GM21825 (cell line): Measurements from ENCODE around the gene CELA2A.
"Not testable (repeated sequence)": the region's sequence is repeated elsewhere in the genome, so short reads cannot be mapped to it uniquely, and the experiment has no call there.

Experiments used
- ATAC-seq: cut with Tn5 transposase; IDR thresholded peaks from one replicate; pipeline ENCODE4 v1.9.1; 2021; ENCODE audit warnings: mild to moderate bottlenecking, moderate library complexity; ENCODE audit not compliant: unreplicated experiment

Gene CELA2A

DNA sequence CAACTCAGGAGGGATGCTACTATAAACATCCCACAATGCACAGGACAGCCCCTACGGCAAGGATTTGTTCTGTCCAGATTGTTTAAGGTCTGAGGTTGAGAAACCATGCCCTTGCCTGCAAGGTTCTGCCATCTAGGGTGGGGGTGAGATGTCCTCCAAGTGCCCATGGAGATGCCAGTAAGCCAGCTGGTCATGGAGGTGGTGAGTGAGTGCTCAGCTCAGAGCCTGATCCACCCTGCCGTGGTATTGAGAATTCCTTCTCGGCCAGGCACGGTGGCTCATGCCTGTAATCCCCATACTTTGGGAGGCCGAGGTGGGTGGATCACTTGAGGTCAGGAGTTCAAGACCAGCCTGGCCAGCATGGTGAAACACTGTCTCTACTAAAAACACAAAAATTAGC, 31.6 kb upstream of the CELA2A start:
- ATAC-seq = no peak

DNA sequence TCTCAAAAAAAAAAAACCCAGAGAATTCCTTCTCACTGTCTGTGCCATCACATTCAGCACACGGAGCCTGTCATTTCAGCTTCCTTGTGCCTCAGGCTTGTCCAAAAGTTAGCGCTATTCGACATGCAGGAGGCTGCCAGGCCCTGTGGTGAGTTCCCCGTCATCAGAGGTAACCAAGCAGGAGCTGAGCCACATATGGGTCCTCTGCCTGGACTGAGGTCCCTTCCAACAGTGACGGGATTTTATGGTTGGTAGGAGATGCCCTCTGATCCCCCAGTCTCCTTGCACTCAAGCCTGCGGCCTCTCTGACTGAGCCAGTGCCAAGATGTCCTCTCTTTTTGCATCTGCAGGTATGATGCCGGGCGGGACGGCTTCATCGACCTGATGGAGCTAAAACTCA, 31.0 kb upstream of the CELA2A start:
- ATAC-seq = no peak

DNA sequence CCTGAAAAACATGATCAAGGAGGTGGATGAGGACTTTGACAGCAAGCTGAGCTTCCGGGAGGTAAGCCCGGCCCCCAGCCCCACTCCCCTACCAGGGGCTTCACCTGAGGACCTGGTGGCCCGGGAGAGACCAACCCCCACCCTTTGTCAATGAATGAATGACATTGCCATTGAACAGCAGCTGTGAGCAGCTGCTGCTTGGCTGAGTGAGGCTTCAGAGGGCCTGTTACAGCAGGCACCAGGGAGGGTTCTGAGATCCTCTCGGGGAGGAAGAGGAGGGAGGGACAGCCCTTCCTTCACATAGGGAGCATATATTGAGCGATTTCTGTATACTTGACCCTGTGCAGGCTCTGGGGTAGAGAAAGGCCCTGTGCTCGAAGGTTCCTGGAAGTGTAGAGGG, 30.6 kb upstream of the CELA2A start:
- no peak for ATAC-seq

GRCh38 chr1:15426492-15427279, 29.8 kb upstream of the CELA2A start:
- no peak for ATAC-seq

- no peak for ATAC-seq
Observed at GRCh38 chr1:15427280-15427666, 29.3 kb upstream of the CELA2A start.

DNA sequence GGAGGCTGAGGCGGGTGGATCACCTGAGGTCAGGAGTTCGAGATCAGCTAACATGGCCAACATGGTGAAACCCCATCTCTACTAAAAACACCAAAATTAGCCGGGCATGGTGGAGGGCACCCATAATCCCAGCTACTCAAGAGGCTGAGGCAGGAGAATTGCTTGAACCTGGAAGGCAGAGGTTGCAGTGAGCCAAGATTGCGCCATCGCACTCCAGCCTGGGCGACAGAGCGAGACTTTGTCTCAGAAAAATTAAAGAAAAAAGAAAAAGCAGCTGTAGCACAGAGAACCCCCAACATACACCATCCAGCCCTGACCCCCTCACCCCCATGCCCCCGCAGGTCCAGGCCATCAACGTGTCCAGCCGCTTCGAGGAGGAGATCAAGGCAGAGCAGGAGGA, 28.3 kb upstream of the CELA2A start:
- not testable (repeated sequence) for ATAC-seq

DNA sequence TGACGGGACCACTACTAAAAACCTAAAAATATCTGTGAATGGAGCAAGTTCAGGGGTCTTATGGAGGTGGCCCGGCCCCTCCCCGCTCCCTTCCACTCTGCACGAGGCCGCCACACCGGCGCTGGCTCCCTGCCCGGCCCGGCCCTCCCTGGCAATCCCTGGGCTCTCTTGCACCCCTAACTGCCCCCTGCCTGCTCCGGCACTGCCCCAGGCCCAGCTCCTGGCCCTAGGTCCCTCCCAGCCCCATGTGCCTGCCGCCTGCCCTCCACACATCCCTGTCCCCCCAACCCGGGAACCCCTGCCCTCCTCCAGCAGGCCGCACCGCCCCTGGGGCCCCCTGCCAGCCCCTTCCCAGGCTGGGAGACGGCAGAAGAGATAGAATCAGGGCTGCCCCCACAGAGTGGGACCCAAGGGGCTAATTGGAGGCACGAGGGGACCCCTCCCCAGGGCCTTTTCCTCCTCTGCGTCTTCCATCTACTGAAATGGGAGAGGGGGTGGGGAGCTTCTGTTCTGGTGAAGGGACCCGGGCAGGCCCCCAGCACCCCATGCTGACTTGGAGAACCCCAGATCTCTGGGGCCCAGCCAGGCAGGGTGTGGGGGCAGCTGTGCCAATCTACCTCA, 27.6 kb upstream of the CELA2A start:
- no peak for ATAC-seq

DNA sequence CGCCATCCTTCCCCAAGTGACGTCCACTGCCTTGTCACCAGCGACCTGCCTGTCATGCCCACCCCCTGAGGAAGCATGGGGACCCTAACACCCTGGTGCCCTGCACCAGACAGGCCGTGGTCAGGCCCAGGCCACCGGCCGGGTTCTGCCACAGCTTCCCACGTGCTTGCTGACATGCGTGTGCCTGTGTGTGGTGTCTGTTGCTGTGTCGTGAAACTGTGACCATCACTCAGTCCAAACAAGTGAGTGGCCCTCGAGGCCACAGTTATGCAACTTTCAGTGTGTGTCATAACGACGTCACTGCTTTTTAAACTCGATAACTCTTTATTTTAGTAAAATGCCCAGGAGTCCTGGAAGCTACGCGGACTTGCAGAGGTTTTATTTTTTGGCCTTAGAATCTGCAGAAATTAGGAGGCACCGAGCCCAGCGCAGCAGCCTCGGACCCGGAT, 26.8 kb upstream of the CELA2A start:
- ATAC-seq = no peak

DNA sequence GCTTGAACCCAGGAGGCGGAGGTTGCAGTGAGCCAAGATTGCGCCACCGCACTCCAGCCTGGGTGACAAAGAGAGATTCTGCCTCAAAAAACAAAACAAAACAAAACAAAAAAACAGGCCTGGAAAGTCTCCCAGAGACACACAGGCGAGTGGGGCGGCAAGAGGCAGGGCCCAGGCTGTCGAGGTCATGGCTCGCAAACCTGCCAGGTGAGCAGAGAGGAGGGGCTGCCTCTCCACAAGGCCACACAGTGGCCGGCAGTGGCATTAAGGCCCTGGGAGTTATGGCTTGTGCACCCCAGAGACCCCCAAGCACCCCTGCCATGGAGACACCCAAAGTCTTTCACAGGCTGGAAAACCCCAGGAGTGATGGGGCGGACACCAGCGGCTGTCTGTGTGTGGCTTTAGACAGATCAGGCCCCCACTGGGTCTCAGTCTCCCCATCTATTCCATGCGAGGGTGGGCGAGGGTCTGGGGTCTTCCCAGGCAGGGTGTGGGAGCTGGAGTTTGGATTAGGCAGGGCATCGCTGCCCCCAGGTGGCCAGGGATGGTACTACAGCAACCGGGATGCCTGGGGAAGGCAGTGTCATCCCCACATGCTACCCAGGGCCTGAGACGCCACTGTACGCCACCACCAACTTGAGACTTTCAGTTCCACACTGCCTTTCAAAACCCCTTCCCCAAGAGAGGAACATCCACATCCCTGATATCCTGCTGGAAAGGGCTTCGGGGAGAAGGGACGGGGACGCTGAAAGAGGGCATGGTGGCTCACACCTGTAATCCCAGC, 25.6 kb upstream of the CELA2A start:
- no peak for ATAC-seq

DNA sequence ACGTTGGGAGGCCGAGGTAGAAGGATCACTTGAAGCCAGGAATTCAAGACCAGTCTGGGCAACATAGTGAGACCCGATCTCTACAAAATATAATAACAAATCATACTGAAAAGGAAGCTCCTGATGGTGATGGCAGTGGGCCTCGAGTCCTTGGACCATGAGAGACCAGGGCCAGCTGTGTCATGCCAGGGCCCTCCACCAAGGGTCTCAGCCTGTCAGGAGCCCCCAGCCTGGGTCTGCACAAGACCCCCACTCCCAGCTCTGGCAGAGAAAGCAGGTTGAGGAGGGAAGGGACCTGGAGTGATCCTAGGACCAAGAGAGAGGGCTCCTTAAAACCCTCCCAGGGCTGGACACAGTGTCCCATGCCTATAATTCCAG, 25.0 kb upstream of the CELA2A start:
- ATAC-seq = no peak

DNA sequence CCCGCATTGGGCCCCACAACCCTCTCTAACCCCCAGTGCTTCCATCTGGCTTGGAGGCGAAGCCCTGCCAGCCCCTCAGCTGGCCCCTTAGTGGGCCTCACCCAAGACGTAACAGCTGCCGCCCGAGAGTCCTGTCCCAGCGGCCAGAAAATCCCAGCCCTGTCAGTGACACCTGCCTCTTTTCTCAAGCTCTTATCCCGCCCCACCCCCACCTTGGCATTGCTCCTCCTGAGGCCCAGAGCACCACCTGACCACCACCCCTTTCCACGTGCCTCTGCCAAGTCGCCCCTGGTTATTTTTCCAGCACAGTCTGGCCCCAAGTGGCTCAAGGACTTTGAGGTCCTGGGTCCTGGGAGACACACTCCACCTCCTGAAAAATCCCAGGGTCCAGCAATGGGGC, 24.2 kb upstream of the CELA2A start:
- no peak for ATAC-seq

DNA sequence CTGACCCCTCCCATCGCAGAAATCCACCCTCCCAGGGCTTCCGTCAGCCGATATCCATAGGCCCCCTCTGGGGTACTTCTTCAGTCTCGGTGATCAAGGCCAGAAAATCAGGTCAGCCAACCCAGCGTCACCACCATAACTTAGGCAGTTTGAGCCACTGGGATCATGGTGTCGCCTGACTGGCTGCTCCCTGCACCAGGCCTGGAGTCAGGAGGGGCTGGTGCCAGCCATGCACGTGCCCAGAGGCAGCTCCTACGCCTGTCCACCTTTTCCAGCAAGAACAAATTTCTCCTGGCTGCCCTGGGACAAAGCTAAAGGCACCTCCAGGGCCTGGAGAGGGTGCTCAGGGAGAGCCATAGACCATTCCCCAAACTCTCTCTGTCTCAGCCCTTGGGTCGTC, 23.1 kb upstream of the CELA2A start:
- no peak for ATAC-seq

DNA sequence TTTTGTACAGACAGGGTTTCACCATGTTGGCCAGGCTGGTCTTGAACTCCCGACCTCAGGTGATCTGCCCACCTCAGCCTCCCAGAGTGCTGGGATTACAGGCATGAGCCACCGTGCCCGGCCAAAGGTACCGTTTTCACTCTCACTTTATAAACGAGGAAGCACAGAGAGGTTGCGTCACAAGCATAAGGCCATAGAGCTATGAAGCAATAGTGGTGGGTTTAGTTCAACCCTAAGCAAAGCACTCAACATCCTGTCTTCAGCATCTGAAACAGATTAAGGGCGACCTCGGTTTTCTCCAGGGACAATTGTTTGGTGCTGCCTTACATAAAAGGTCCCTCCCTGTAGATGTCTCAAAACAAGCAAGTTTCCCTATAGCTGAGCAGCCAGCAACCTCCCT, 21.8 kb upstream of the CELA2A start:
- not testable (repeated sequence) for ATAC-seq

DNA sequence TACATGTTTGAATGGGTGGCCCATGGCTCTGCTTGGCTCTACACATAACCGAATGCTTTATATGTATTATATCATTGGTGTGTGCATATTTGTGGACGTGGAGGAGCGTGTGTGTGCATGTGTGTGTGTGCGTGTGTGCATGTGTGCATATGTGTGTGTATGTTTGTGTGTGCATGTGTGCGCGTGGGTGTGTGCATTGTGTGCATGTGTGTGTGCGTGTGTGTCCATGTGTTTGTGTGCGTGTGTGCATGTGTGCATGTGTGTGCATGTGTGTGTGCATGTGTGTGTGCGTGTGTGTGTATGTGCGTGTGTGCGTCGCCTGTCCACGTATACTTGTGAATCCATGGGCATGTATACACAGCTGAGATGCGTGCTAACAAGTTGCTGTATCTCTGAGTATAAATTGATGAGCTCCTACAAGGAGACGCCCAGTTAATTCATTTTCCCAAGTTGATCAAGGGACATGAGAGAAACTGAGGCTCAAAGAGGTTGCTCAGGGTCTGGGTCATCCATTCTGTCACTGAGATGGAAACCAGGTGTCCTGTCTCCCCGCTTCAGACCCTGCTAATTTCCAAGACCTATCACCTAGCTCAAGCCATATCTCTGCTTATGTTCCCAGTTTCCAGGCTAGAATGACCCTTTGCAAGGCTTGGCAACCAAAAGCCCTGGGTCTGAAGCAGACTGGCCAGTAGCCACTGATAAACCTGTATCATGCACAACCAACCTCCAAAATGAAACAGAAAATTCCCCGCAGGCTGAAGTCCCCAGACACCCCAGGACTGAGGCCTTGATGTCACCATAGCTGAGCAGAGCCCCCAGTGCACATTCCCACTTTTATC, 21.1 kb upstream of the CELA2A start:
- ATAC-seq = no peak

DNA sequence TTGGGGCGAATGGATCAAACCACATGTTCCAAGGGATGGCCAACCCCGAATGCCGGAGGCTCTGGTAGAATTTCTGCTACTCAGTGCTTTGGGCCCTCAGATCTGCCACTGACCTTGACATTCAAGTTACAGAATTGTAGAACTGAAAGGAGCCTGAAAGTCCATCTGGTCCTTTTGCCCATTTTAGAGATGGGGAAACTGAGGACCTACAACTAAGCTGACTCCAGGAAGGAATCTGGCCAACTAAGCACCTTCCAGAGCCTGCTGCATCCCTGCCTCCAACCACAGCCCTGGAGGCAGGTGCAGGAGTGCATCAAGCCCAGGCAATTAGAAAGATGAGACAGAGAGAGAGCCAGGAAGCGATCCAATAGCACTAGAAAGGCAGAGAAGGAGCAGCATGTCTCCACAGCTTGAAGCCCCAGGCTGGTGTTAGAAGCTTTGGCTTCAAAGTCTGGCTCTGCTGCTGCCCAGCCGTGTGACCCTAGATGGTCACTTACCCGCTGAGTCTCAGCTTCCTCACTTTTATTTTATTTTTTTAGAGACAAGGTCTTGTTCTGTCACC, 19.6 kb upstream of the CELA2A start:
- ATAC-seq = no peak

DNA sequence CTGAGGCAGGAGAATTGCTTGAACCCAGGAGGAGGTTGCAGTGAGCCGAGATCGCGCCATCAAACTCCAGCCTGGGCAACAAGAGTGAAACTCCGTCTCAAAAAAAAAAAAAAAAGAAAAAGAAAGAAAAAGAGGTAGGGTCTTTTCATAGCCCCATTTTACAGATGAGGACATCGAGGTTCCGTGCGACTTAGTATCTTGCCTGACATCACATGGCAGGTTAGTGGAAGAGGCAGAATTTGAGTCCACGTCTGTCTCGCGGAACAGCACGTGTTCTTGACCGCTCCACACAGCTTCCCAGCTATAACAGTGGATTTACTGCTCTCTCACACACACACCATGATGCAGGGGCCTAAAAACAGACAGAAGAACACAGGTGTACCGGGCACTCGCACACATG, 17.2 kb upstream of the CELA2A start:
- no peak for ATAC-seq

GRCh38 chr1:15440357-15440756, 16.2 kb upstream of the CELA2A start:
- ATAC-seq = no peak

- no peak for ATAC-seq
Observed at GRCh38 chr1:15441247-15441646, 15.3 kb upstream of the CELA2A start.

- no peak for ATAC-seq
Observed at GRCh38 chr1:15442119-15442518, 14.4 kb upstream of the CELA2A start.

GRCh38 chr1:15442759-15443158, 13.8 kb upstream of the CELA2A start:
- no peak for ATAC-seq

- ATAC-seq = no peak
Observed at GRCh38 chr1:15443281-15443680, 13.3 kb upstream of the CELA2A start.
